OCI-LY3 (cell line): ENCODE data around the gene COQ9.

ENCODE experiments used
- H2AFZ ChIP-seq: fragments of 200-600, 300-600 bp; shearing (Covaris generic); 2 replicates; pipeline ENCODE4 v1.6.0; 2014; ENCODE audit warnings: antibody characterized with exemption, low read depth, low read length
- H3K27ac ChIP-seq: fragments of 200-600, 300-600 bp; sonication (generic); 2 replicates; pipeline ENCODE4 v1.5.1; 2014; ENCODE audit warnings: mild to moderate bottlenecking, low read length, moderate library complexity, mixed read lengths
- H3K27me3 ChIP-seq: fragments of 200-600, 300-600 bp; sonication (generic); 2 replicates; pipeline ENCODE4 v1.6.1; 2014; ENCODE audit warnings: low read depth, low read length, mixed read lengths
- H3K36me3 ChIP-seq: fragments of 200-600, 300-600 bp; sonication (generic); replicated peaks from 2 replicates; pipeline ENCODE3; 2014; ENCODE audit warnings: low read depth, low read length, mixed read lengths
- H3K4me1 ChIP-seq: fragments of 300-600, 200-600 bp; sonication (generic); 2 replicates; pipeline ENCODE4 v1.6.1; 2014; ENCODE audit warnings: low read length, mixed read lengths
- H3K4me2 ChIP-seq: fragments of 200-600, 300-600 bp; sonication (generic); 2 replicates; pipeline ENCODE4 v1.6.1; 2014; ENCODE audit warnings: low read length, mixed read lengths
- H3K4me3 ChIP-seq: fragments of 300-600, 200-600 bp; sonication (generic); 2 replicates; pipeline ENCODE4 v1.5.1; 2014; ENCODE audit warnings: antibody characterized with exemption, mild to moderate bottlenecking, low read length, moderate library complexity
- H3K79me2 ChIP-seq: fragments of 300-600, 200-600 bp; shearing (Covaris generic); 2 replicates; pipeline ENCODE4 v1.6.1; 2014; ENCODE audit warnings: mild to moderate bottlenecking, low read length, mixed read lengths
- H3K9ac ChIP-seq: fragments of 300-600, 200-600 bp; shearing (Covaris generic); 2 replicates; pipeline ENCODE4 v1.6.0; 2014; ENCODE audit warnings: mild to moderate bottlenecking, low read length, moderate library complexity
- H3K9me3 ChIP-seq: fragments of 200-600, 300-600 bp; shearing (Covaris generic); 2 replicates; pipeline ENCODE4 v1.6.1; 2014; ENCODE audit warnings: low read length, mixed read lengths; ENCODE audit not compliant: insufficient read depth
- H4K20me1 ChIP-seq: fragments of 200-600, 300-600 bp; sonication (generic); 2 replicates; pipeline ENCODE4 v1.6.1; 2016; ENCODE audit warnings: low read length, mixed read lengths; ENCODE audit not compliant: insufficient read depth
- EZH2phosphoT487 ChIP-seq: fragments of 200-600 bp; shearing (Covaris generic); IDR thresholded peaks from 2 replicates; pipeline ENCODE4 v1.6.1; 2018; ENCODE audit warnings: antibody characterized with exemption, mixed run types, low read depth
- TF ChIP-seq, protein P1 (sequence below): fragments of 200-600, 300-600 bp; sonication (generic); IDR thresholded peaks from 2 replicates; pipeline ENCODE4 v1.5.1; 2014; ENCODE audit warnings: antibody characterized with exemption, low read length, low read depth

Gene COQ9

GRCh38 chr16:57462209-57462977 is 15.1 kb downstream of the COQ9 start, which contains the start of gene POLR2C:
Gene POLR2C (plus strand): TSS chr16:57462679. CDS start chr16:57462725, 46 bp downstream.
- no peak for TF ChIP-seq EZH2phosphoT487
- TF ChIP-seq, protein P1, sequence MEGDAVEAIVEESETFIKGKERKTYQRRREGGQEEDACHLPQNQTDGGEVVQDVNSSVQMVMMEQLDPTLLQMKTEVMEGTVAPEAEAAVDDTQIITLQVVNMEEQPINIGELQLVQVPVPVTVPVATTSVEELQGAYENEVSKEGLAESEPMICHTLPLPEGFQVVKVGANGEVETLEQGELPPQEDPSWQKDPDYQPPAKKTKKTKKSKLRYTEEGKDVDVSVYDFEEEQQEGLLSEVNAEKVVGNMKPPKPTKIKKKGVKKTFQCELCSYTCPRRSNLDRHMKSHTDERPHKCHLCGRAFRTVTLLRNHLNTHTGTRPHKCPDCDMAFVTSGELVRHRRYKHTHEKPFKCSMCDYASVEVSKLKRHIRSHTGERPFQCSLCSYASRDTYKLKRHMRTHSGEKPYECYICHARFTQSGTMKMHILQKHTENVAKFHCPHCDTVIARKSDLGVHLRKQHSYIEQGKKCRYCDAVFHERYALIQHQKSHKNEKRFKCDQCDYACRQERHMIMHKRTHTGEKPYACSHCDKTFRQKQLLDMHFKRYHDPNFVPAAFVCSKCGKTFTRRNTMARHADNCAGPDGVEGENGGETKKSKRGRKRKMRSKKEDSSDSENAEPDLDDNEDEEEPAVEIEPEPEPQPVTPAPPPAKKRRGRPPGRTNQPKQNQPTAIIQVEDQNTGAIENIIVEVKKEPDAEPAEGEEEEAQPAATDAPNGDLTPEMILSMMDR: peak; percentile 77
- H4K20me1 ChIP-seq: no peaks in the 10 kb centered on the region; the same call in 1 of the 2 replicates
- peak within 1 kb of the TSS; percentile 99 for H3K4me2 ChIP-seq
- H2AFZ ChIP-seq: peak within 1 kb of the TSS; percentile 39; the same call in 1 of the 2 replicates
- H3K36me3 ChIP-seq: peaks cover 59% of the 10 kb centered on the region
- H3K4me3 ChIP-seq: peak within 1 kb of the TSS; percentile 89
- no peaks in the 10 kb centered on the region for H3K9me3 ChIP-seq
- H3K4me1 ChIP-seq: peaks cover 7% of the 10 kb centered on the region
- H3K27me3 ChIP-seq: no peaks in the 10 kb centered on the region
- peaks cover 19% of the 10 kb centered on the region for H3K79me2 ChIP-seq
- peak within 1 kb of the TSS; percentile 26; the same call in 1 of the 2 replicates for H3K27ac ChIP-seq
- peak within 1 kb of the TSS; percentile 71 for H3K9ac ChIP-seq

DNA sequence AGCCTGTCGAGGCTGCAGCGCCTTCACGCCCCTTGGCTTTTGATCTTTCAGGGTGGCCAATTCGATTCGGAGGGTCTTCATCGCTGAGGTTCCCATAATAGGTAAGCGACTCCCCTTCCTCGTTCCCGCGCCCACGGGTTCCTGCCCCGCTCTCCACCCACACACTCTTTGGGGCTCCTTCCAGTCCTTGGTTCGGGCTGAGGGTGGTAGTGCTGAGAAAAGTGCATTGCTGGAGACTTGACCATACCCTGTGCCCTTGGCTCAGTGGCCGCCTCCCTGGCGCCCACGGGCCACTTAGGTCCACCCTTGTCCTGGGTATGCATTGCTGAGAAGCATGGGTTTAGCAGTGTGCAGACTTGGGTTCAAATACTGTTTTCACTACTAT is 15.7 kb downstream of the COQ9 start:
- no peaks in the 10 kb centered on the region for H3K27me3 ChIP-seq
- H3K27ac ChIP-seq: no peak overlapping the region
- H2AFZ ChIP-seq: no peak overlapping the region
- H4K20me1 ChIP-seq: no peaks in the 10 kb centered on the region; the same call in 1 of the 2 replicates
- H3K79me2 ChIP-seq: peaks cover 19% of the 10 kb centered on the region
- H3K4me2 ChIP-seq: peak overlapping the region; percentile 99
- no peaks in the 10 kb centered on the region for H3K9me3 ChIP-seq
- peaks cover 60% of the 10 kb centered on the region for H3K36me3 ChIP-seq
- H3K4me1 ChIP-seq: peaks cover 7% of the 10 kb centered on the region
- H3K4me3 ChIP-seq: peak overlapping the region; percentile 89
- TF ChIP-seq, protein P1: no peak
- TF ChIP-seq EZH2phosphoT487: no peak
- H3K9ac ChIP-seq: peak overlapping the region; percentile 71

DNA sequence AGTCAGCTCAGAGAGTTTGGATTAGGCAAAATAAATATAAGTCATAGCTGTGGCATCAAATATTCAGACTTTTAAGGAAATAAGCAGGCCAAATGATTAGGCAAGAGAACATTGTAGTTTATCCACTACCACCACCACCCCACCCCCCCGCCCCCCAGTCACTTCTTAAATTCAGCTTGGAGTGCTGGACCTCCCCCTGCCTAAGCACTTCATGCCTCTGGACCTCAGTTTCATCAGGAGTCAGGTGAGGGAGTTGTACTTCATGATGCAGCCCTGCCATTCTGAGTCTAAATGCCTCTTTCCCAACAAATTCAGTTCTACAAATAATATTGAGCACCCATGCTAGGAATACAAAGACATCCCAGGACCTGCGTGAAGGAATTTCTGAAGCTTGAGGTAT is 17.2 kb downstream of the COQ9 start:
- Histone ChIP-seq H3K4me2 (no peak overlapping the region), H3K4me1 (peaks cover 7% of the 10 kb centered on the region), H3K27me3 (no peaks in the 10 kb centered on the region), H3K79me2 (peaks cover 19% of the 10 kb centered on the region), H3K9ac (no peak overlapping the region), H3K9me3 (no peaks in the 10 kb centered on the region), H3K4me3 (no peak overlapping the region), H4K20me1 (peaks cover 3% of the 10 kb centered on the region; the same call in 1 of the 2 replicates), H3K27ac (no peak overlapping the region), H2AFZ (no peak overlapping the region), H3K36me3 (peaks cover 56% of the 10 kb centered on the region)
- no peak for TF ChIP-seq EZH2phosphoT487
- TF ChIP-seq, protein P1: no peak

DNA sequence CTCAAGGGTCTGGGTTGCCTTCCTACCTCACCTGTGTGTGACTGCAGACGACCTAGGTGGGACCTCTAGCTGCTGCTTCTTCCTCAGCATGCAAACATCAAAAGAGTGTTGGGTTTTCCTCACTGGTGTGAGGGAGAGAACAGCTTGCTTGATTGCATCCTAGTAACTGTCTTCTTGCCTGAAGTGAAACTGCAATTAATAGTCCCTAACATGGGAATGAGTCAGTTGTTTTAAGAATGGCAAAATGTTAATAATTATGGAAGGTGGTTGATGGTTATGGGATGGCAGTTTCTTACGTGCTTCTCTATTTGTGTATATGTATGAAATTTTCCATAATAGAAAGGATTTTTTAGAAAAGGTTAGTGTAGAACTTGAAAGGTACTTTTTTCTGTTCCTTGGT is 21.1 kb downstream of the COQ9 start:
- Histone ChIP-seq H3K36me3 (peaks cover 70% of the 10 kb centered on the region), H3K4me3 (no peak overlapping the region)

More for the DNA sequence above, 21.1 kb downstream of the COQ9 start:
- H4K20me1 ChIP-seq: peaks cover 3% of the 10 kb centered on the region; the same call in 1 of the 2 replicates
- TF ChIP-seq EZH2phosphoT487: no peak
- TF ChIP-seq, protein P1: no peak
- peaks cover 10% of the 10 kb centered on the region for H3K79me2 ChIP-seq
- H3K9ac ChIP-seq: no peak overlapping the region
- peaks cover 4% of the 10 kb centered on the region for H3K4me1 ChIP-seq
- no peaks in the 10 kb centered on the region for H3K9me3 ChIP-seq
- no peaks in the 10 kb centered on the region for H3K27me3 ChIP-seq
- no peak overlapping the region for H2AFZ ChIP-seq
- no peak overlapping the region for H3K4me2 ChIP-seq
- no peak overlapping the region for H3K27ac ChIP-seq
